Left ventricle myocardium inferior (tissue), 1 donor: Measurements from ENCODE around the gene SLC12A3. TPM values are rescaled to one million over a fixed set of nuclear protein-coding genes. Genes with fewer than 3 reads are reported as not detected.

Experiments used
- DNase-seq: peaks from one replicate; pipeline ENCODE4 v3.0.0-alpha.2; 2020
- H3K27ac ChIP-seq: fragments of 200-600 bp; replicated peaks from 2 replicates; pipeline ENCODE4 v1.8.0; 2021
- H3K27me3 ChIP-seq: fragments of 200-600 bp; 2 replicates; pipeline ENCODE4 v1.8.0; 2021; ENCODE audit warnings: low read depth
- H3K36me3 ChIP-seq: fragments of 200-600 bp; 2 replicates; pipeline ENCODE4 v1.8.0; 2021
- H3K4me1 ChIP-seq: fragments of 200-600 bp; 2 replicates; pipeline ENCODE4 v1.8.0; 2021
- H3K4me3 ChIP-seq: fragments of 200-600 bp; 2 replicates; pipeline ENCODE4 v1.8.0; 2021; ENCODE audit warnings: mild to moderate bottlenecking, moderate library complexity
- H3K9me3 ChIP-seq: fragments of 200-600 bp; replicated peaks from 2 replicates; pipeline ENCODE4 v1.8.0; 2021
- intact Hi-C: fragments of 100-400 bp; cut with micrococcal nuclease; formaldehyde crosslinking; loops from one replicate; pipeline ENCODE4 v1.11.0; 2022
- total RNA-seq: library from RNA; stranded (reverse); fragmentation: NEBNext Ultra II Directional; extraction: Animal tissue kit (Norgen Biotek cat#: 25700); gene quantifications from one replicate; pipeline ENCODE4 v1.2.1, GENCODE V29; 2021
- TF ChIP-seq, protein P1 (sequence below): fragments of 200-600 bp; IDR thresholded peaks from 2 replicates; pipeline ENCODE4 v1.8.0; 2021; ENCODE audit warnings: antibody characterized with exemption, mild to moderate bottlenecking, borderline replicate concordance
- donor health status: DM: no; HTN: yes; CAD: no; lungs with severe emphysema.

SLC12A3 gene
- total RNA-seq, 1 donor from 2014 or later, result not detected

DNA sequence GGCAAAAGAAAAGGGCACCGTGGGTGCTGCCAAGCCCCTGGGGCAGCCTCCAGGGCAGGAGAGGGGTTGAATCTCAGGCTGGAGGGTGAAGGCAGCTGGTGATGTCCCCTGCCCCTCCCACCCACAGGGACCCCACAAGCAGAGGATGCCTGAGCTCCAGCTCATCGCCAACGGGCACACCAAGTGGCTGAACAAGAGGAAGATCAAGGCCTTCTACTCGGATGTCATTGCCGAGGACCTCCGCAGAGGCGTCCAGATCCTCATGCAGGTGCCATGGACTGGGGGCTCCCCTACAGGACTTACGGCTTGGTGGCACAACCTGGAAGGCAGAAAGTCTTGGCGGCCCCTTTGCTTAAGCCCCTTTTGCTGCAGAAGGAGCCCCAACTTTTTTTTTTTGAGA lies 21.8 kb downstream of the SLC12A3 start:
- no peaks in the 10 kb centered on the region for H3K4me1 ChIP-seq
- no peaks in the 10 kb centered on the region for H3K36me3 ChIP-seq
- TF ChIP-seq, protein P1, sequence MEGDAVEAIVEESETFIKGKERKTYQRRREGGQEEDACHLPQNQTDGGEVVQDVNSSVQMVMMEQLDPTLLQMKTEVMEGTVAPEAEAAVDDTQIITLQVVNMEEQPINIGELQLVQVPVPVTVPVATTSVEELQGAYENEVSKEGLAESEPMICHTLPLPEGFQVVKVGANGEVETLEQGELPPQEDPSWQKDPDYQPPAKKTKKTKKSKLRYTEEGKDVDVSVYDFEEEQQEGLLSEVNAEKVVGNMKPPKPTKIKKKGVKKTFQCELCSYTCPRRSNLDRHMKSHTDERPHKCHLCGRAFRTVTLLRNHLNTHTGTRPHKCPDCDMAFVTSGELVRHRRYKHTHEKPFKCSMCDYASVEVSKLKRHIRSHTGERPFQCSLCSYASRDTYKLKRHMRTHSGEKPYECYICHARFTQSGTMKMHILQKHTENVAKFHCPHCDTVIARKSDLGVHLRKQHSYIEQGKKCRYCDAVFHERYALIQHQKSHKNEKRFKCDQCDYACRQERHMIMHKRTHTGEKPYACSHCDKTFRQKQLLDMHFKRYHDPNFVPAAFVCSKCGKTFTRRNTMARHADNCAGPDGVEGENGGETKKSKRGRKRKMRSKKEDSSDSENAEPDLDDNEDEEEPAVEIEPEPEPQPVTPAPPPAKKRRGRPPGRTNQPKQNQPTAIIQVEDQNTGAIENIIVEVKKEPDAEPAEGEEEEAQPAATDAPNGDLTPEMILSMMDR, result no peak
- intact Hi-C loops, result no loop called here
- no peaks in the 10 kb centered on the region for H3K27me3 ChIP-seq
- H3K4me3 ChIP-seq, result no peak overlapping the region
- no peaks in the 10 kb centered on the region for H3K9me3 ChIP-seq
- DNase-seq, result no peak
- H3K27ac ChIP-seq, result no peak overlapping the region

DNA sequence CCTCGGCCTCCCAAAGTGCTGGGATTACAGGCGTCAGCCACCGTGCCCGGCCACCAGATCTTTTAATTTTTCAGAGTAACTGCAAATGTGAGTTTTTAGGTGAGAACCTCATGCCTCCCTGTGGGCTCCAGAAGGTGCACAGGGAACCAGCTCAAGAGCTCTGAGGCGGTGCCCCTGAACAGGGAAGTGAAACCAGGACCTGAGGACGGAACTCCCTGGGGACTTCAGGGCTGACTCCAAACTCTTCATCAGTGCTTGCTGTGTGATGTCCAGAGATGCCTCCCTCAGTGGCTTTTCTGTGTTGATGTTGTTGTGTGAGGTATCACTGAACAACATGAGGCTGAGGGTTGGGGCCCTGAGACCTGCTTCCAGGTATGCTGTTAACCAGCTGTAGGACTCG lies 23.8 kb downstream of the SLC12A3 start:
- intact Hi-C loops, result no loop called here
- Histone ChIP-seq H3K36me3 (no peaks in the 10 kb centered on the region), H3K27ac (no peak overlapping the region), H3K9me3 (no peaks in the 10 kb centered on the region), H3K27me3 (no peaks in the 10 kb centered on the region), H3K4me3 (no peak overlapping the region), H3K4me1 (no peaks in the 10 kb centered on the region)
- TF ChIP-seq, protein P1, result no peak
- DNase-seq, result no peak

DNA sequence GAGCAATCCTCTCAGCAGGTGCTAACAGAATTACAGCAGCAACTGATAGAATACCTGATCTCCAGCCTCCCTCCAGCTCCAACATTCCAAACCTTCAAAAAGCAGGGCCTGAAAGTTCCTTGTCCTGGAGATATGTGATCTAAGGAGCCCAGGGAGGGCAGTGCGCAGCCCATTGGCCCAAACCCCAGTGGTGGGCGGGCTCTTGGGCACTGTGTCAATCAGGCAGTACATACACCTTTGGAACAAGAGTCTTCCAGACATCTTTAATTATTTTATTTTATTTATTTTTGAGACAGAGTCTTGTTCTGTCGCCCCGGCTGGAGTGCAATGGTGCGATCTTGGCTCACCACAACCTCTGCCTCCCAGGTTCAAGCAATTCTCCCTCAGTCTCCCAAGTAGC lies 24.2 kb downstream of the SLC12A3 start:
- no peaks in the 10 kb centered on the region for H3K36me3 ChIP-seq
- H3K4me3 ChIP-seq, result no peak overlapping the region
- H3K4me1 ChIP-seq, result no peaks in the 10 kb centered on the region
- no peak for DNase-seq
- intact Hi-C loops, result no loop called here
- TF ChIP-seq, protein P1, result no peak
- no peaks in the 10 kb centered on the region for H3K27me3 ChIP-seq
- no peaks in the 10 kb centered on the region for H3K9me3 ChIP-seq
- H3K27ac ChIP-seq, result no peak overlapping the region

DNA sequence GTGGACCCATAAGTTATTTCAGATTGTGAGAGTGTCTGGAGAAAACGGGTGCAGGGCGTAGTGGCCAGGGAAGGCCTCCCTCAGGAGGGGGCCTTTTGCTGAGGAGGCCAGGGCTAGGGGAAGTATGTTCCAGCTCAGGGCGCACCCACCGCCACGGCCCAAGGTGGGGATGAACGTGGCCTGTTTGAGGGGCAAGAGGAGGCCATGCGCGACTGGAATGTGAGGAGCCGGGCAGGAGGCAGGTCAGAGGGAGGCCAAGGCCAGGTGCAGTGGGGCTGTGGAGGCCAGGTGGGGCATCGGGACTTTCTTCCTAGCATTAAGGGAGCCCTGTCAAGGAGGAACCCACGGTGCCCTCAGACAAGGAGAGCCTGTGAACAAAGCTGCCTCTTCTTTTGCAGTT lies 26.7 kb downstream of the SLC12A3 start:
- Histone ChIP-seq H3K9me3 (no peaks in the 10 kb centered on the region), H3K4me3 (no peak overlapping the region), H3K27ac (no peak overlapping the region), H3K36me3 (no peaks in the 10 kb centered on the region), H3K27me3 (no peaks in the 10 kb centered on the region), H3K4me1 (no peaks in the 10 kb centered on the region)
- TF ChIP-seq, protein P1, result no peak
- intact Hi-C loops, result no loop called here
- DNase-seq, result no peak

DNA sequence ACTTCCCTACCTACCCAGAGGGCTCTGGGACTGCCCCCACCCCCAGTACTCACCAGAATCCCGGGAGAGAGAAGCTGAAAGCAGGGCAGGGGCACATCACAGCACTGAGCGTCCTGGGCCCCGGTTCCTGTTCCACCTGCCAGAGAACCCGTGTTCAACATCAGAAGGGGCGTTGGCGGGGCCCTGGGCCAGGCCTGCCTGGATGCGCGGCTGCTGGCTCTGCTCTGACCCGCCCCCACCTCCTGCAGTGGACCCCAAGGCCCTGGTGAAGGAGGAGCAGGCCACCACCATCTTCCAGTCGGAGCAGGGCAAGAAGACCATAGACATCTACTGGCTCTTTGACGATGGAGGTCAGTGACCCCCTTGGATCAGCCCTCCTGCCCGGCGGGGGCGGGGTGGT lies 27.7 kb downstream of the SLC12A3 start:
- no peak for DNase-seq
- Histone ChIP-seq H3K4me3 (no peak overlapping the region), H3K9me3 (no peaks in the 10 kb centered on the region), H3K4me1 (no peaks in the 10 kb centered on the region), H3K27ac (no peak overlapping the region), H3K27me3 (no peaks in the 10 kb centered on the region), H3K36me3 (no peaks in the 10 kb centered on the region)
- intact Hi-C loops, result no loop called here
- TF ChIP-seq, protein P1, result no peak
